Hematopoietic multipotent progenitor cell treated with erythropoietin and hydrocortisone succinate and interleukin-3 and kit ligand, for 15 days (in vitro differentiated cells): ENCODE measurements around the gene MYOF.

Source experiments
- DNase-seq: peaks from one replicate; pipeline ENCODE4 v3.0.0-alpha.2; 2015; ENCODE audit warnings: low spot score

Gene MYOF, protein sequence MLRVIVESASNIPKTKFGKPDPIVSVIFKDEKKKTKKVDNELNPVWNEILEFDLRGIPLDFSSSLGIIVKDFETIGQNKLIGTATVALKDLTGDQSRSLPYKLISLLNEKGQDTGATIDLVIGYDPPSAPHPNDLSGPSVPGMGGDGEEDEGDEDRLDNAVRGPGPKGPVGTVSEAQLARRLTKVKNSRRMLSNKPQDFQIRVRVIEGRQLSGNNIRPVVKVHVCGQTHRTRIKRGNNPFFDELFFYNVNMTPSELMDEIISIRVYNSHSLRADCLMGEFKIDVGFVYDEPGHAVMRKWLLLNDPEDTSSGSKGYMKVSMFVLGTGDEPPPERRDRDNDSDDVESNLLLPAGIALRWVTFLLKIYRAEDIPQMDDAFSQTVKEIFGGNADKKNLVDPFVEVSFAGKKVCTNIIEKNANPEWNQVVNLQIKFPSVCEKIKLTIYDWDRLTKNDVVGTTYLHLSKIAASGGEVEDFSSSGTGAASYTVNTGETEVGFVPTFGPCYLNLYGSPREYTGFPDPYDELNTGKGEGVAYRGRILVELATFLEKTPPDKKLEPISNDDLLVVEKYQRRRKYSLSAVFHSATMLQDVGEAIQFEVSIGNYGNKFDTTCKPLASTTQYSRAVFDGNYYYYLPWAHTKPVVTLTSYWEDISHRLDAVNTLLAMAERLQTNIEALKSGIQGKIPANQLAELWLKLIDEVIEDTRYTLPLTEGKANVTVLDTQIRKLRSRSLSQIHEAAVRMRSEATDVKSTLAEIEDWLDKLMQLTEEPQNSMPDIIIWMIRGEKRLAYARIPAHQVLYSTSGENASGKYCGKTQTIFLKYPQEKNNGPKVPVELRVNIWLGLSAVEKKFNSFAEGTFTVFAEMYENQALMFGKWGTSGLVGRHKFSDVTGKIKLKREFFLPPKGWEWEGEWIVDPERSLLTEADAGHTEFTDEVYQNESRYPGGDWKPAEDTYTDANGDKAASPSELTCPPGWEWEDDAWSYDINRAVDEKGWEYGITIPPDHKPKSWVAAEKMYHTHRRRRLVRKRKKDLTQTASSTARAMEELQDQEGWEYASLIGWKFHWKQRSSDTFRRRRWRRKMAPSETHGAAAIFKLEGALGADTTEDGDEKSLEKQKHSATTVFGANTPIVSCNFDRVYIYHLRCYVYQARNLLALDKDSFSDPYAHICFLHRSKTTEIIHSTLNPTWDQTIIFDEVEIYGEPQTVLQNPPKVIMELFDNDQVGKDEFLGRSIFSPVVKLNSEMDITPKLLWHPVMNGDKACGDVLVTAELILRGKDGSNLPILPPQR (N-terminal part only)

DNA sequence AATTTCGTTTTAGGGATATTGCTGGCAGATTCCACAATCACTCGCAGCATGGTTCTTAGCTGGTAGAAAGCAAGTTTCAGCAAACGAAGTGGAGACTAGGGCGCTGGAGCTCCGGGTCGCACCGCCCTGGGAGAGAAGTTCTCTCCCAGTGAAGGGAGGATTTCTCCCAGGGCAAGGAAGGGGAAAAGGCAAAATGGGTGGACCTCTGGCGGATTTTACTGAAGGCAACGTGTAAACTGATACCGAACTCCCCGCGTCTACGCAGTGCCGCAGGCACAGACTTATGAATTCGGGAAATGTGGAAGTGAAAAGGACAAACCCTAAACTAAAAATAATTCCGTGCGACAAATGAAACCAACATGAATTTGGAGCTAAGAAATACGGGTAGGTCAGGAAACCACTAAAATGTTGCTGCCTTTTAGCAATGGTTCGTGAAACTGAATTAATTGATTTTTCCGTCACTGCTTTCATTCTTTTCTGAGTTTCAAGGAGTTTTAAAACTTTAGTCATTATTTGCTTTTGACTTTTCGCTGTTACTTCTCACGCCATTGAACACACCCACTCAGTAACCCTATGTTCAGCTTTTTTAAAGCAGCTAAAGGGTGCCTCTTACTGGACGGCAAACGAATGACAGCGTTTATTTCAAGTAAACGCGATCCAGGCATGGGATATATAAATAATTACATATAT is at the start of gene MYOF:
Gene MYOF, minus strand, starts transcription at position 190 of the 690 bp plus-strand sequence. Its CDS starts 140 bp downstream, at position 50.
- peak; percentile 43 for DNase-seq

DNA sequence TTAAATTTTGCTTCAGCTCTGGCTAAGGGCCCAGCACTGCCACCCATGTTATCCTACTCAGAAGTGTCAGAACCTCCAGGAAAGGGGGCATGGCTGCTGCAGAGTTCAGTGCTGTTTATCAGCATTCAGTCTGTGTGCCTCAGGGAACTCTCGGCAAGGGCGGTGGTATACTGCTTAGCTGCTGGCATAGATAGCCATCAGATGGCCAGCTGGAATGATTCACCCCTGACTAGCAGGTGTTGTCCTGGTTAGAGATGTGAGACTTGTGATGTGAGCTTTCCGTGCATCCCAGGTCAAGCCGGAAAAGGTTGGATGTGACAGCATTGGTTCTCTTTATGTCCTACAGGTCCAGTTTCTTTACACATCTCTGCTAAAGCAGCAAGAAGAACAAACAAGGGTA is 36.4 kb upstream of the MYOF start:
- DNase-seq, result no peak

DNA sequence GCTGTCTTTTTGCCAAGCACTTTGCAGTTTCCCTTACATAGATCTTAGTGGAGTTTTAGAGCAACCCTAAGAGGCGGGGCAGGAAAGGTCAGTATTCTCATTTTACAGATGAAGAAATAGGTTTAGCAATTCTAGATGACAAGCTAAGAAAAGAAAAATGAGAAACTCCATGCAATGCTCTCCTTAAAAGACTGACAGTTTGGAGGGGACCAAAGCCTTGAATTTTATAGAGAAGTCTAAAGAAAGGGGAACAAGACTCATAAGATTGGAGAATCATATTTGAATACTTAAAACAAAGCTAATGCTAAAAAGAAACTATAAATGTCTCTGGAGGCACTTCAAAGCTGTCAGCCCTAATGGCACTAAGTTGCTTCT is 33.9 kb upstream of the MYOF start:
- no peak for DNase-seq

DNA sequence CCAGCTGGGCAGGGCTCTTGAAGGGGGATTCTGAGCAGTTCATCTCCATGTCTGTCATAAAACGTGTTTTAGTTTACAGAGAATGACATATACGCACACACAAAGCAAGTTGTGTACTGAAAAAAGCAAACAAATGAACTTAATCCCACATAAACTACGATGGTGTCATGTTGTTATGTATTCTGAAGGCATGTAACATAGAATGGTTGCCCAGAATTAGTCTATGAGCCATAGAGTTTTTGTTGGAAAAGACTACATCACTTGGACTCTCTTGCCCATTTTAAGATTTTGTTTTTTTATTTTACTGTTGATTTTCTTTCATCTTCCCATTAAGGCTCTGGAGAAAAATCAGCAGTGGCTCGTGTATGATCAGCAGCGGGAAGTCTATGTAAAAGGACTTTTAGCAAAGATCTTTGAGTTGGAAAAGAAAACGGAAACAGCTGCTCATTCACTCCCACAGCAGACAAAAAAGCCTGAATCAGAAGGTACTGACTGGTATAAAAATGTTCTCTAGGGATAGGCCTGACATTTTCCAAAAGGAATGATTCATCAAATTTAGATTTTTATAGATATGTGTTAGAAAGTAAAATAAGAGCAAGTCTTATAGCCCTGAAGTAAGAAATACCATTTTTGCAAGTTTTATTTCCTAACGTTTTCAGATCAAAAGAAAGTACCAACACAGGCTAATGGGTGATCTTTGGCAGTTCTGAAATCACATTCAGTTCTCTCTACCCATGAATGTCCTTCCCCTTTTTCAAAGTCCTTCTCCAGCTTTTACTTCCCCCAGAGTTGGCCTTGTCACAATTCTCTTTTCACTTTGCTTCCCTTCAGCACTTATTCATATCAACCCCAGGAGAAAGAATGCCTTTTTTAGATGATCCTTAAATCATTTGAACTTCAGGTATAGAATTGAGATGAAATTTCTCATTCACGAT is 33.2 kb upstream of the MYOF start:
- DNase-seq, result no peak

DNA sequence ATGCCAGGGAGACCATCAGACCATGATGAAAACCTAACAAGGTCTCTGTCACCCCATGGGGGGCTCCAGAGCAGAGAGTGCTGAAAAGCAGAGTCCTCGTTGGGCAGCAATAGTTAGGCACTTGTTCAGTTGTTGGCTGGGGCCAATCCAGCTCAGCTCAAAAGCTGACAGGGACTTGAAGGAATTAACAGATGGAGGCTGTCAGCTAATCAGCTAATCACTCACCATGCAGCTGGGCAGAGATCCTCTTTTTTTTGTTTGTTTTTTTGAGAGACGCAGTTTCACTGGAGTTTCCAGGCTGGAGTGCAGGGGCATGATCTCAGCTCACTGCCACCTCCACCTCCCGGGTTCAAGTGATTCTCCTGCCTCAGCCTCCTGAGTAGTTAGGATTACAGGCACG is 32.4 kb upstream of the MYOF start:
- no peak for DNase-seq

DNA sequence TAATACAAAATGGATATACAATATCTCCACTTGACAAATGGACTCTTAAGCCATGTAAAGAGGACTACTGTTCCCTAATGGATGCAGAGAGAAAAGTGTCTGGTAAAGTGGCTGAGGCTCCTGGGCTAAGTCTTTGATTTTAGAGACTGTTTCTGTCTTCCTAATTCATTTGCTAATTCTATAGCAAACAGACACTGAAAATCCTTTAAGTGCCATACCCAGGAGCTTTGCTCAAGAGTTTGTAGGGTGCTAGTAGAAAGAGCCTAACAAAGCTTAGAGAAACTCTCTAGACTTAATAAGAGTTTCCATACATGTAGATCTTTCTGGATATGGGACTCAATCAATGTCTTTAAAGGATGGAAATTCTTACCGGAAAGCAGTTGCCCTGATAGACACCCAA is 31.0 kb upstream of the MYOF start:
- DNase-seq, result no peak

DNA sequence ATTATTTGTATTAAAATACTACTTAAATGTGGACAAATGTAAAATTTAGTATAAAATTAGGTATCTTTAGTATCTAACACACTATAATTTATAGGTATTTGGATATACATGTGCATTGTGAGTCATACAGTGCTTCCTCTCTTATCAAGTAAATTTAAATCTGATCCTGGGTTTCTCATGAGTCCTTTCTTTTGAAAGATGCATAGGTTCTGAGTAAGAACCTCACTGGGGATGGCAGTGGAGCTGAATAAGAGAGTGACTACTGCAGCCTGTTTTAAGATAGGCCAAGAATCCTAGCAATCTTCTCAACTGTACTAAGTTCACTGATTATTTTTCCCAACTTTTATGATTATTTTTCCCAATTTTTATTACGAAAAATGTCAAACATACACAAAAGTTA is 30.4 kb upstream of the MYOF start:
- DNase-seq, result no peak

DNA sequence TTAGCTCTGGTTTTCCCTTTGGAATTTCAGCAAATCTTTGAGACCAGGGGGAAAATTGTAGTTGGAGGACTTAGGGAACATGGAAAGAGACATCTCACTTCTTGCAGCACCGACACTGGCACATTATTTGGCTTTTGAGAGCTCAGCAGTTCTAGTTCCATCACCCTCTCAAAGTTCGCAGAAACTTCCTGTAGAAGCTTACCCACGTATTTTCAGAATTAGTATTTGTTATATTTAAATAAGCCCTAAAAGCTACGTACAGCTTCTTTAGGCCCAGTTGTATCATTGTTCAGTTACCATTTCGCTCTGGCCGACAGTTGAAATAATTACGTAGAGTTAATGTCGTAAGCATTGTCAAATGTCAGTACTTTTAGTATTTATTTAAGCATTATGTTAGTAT is 27.7 kb upstream of the MYOF start:
- no peak for DNase-seq

DNA sequence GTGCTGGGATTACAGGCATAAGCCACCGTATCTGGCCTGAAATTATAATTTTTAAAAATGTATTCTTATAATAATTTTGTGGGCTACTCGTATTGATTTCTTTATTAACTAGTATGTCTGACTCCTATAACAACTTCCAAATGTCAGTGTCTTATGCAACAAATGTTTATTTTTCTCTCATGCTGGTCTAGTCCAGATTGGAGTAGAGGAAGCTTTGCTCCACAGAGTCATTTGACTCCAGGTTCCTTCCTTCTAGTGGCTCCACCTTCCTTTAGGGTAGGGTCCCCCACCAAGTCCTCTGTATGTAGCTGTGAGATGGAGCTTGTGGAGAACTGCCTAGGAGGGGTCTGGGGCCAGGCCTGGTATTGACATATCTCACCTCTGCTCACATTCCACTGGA is 22.9 kb upstream of the MYOF start:
- no peak for DNase-seq

DNA sequence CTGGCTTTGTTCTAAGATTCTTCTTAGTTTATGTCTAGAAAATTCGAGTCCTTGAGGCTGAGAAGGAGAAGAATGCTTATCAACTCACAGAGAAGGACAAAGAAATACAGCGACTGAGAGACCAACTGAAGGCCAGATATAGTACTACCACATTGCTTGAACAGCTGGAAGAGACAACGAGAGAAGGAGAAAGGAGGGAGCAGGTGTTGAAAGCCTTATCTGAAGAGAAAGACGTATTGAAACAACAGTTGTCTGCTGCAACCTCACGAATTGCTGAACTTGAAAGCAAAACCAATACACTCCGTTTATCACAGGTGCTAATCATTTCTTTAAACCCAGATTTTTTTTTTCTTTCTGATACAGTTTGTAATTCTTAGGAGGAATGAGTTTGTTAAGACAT is 20.9 kb upstream of the MYOF start:
- DNase-seq, result no peak

DNA sequence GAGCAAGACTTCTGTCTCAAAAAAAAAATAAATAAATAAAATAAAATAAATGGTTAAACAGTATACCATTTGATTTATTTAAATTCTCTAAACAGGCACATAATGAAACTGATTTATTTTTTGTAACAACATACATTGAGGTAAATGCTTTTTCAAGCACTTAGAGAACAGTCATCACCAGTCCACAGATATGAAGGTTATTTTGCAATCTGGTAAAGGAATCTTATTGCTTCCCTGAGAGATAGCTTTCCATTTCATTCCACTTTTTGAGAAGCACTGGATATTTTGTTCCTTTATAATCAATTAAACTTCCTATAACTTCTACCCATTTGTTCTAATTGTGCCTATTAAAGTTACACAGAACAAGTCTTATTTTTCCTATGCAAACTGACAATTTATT is 19.5 kb upstream of the MYOF start:
- DNase-seq, result no peak

DNA sequence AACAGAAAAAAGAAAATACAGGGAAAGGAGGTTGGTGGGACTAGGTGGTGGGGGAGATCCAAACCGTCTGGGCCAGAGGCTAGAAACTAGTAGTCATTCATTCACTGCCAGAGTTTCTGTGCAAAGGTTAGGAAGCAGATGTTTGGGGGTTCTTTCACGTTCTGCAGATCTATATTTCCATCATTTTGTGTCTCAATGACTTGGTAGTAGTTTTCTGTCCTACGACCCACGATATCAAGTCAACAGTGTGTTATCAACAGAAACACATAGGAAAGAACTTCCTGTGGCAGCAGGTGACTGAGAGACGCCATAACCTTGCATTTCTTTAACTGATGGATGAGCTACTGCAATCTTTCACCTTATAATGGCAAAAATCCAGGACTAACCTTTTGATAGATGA is 16.0 kb upstream of the MYOF start:
- DNase-seq, result no peak

DNA sequence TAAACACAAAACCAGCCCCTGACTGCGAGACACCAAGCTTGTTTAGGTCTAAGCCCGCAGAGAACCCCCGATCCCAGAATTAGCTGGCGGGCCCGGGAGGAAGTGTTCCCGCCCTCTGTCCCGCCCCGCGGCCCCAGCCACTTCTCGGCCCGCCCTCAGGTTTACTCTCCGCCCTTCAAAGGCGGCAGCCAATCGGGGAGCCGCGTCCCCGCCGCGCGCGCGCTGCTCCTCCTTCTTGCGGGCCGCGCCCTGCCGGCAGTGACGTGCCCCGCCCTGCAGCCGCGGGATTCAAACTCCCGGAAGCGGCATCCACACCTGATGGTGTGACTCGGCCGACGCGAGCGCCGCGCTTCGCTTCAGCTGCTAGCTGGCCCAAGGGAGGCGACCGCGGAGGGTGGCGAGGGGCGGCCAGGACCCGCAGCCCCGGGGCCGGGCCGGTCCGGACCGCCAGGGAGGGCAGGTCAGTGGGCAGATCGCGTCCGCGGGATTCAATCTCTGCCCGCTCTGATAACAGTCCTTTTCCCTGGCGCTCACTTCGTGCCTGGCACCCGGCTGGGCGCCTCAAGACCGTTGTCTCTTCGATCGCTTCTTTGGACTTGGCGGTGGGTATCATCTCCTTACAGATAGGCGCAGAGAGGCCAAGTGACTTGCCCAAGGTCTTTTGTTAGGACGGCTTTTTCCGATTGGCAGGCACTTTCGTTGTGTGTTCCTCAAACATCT is 14.3 kb upstream of the MYOF start, which contains the start of gene CEP55:
Gene CEP55, plus strand, starts transcription at position 291 of the 720 bp plus-strand sequence. CDS start 3,440 bp downstream, outside the sequence.
- DNase-seq, result peak; percentile 89

DNA sequence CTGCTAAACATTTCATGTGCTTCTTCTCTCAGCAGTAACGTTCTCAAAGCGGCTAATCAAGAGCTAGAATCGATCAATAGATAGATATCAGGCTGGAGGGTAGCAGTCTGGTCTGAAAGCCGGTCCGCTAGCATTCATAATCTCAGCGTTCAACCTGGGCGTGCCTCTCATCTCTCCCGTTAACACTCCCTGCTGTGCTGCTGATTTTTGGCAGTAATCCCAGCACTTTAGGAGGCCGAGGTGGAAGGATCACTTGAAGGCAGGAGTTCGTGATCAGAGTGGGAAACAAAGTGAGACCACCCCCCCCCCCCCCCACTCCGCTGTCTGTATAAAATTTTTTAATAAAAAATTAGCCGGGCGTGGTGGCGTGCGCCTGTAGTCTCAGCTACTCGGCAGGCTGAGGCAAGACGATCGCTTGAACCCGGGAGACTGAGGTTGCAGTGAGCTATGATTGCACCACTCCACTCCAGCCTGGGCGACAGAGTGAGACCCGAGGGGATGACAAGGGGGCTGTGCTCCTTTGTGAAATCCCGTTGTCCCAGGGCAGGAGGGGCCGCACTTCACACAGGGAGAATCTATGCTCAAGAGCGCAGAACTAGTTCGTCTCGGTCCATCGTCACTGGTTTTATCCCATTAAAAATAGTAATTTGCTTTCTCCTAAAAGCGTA is 13.7 kb upstream of the MYOF start:
- DNase-seq, result peak; percentile 45

DNA sequence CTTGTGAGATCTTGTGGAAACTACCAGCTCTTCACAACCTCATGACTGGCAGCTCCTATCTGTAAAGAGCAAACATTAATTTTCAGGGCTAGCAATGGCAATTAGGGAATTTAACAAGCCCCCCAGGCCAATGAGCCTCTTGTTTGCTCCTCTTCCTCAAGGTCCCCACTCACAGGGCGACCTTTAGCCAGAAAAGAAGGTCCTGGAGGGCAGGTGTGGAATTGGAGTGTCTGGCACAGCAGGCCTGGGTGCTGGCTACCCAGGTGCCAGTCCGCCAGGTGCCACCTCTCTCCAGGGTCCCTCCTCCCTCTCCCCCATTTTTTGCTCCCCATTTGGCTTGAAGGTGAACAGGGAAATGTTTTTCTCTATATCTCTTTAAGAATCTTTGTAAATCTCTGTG is 12.4 kb upstream of the MYOF start:
- no peak for DNase-seq

DNA sequence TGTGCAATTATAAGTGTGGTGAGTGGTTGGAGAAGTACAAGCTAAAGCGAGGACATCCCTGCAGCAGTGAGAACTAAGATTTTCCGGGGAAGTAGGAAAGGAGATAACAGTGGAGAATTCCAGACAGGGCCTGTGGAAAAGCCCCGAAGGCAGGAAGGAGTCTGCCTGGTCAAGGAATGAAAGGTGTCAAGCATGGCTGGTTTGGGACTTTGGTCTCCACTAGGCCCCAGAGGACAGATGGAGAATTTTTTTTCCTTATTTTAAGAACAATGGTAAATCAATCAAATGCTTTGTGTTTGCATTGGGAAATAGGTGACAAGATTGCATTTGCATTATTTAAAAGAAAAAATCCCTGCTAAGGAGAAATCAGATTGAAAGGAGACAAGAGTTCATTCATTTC is 11.0 kb upstream of the MYOF start:
- DNase-seq, result no peak

DNA sequence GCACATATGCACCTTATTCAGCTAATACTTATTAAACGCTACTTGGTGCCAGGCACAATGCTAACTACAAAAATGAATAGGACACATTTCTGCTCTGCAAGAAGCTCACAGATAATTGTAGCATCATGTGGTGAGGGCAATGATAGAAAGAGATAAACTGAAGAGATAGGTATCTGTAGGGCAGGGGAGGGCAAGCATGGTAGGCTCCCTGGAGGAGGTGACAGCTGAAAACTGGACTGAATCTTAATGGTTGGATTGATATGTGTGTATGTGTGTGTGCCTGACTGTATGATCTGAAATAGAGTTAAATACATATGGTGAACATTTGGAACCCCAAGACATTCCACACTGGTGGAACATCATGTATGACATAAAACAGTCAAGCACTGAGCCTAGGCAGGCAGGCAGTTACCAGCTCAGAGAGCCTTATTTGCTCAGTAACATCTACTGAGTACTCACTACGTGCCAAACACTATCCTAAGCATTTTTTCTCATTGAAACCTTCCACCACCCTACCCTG is 9.5 kb upstream of the MYOF start:
- DNase-seq, result no peak

DNA sequence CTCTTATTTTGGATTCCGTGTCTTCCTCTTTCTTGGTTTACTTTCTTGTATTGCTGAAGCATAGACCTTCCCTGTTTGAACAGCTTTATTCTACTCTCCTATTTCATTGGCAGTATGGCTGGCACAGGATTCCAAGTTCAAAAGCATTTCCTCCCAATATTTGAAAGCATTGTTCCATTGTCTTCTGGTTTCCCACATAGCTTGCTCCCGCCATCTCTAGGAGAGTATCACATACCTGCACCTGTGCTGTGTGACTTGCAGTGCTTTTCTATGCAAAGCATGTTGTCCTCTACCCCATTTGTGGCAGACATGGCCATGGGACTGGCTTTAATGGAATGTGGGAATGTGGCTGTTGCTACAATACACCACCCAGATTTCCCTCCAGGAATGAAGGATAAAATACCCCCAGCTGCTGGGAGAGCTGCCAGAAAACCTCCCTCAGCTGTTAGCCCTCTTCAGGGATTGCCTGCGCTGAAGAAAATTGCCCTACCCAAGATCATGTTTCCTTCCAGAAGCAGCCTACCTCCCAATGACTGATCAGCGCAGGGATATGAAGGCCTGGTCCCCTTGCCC is 6.9 kb upstream of the MYOF start:
- no peak for DNase-seq

DNA sequence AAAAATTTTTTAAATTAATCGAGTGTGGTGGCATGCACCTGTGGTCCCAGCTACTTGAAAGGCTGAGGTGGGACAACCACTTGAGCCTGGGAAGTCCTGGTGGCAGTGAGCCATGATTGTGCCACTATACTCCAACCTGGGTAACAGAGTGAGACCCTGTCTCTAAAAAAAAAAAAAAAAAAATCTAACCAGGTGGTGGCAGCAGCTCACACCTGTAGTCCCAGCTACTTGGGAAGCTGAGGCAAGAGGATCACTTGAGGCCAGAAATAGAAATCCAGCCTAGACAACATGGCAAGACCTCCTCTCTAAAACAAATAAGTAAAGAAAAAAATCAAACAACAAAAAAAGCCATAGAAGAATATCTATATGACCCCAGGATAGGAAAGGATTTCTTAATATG is 3.6 kb upstream of the MYOF start:
- DNase-seq, result no peak
